Measurements from ENCODE around the gene POMP.
A peak's percentile ranks its signal among the peaks of the same experiment; 100 is the strongest.

POMP gene

GRCh38 chr13:28658796-28659620 is at the start of gene POMP:
TSS of gene POMP (plus strand) at chr13:28659130. CDS start at chr13:28659185, 55 bp downstream.
- DNase-seq, result peak; percentile 88
- in situ Hi-C loops (cut with MboI; ENCODE audit: low pct_unique_long_range_greater_than_20kb, low sequenced_read_pairs), result no loop called here

GRCh38 chr13:28609381-28609780 is 49.5 kb upstream of the POMP start:
- in situ Hi-C loops (cut with MboI; ENCODE audit: low pct_unique_long_range_greater_than_20kb, low sequenced_read_pairs), result no loop called here
- DNase-seq, result no peak

GRCh38 chr13:28609926-28610325 is 49.0 kb upstream of the POMP start:
- DNase-seq, result no peak
- in situ Hi-C loops (cut with MboI; ENCODE audit: low pct_unique_long_range_greater_than_20kb, low sequenced_read_pairs), result no loop called here

GRCh38 chr13:28610996-28611395 is 47.9 kb upstream of the POMP start:
- DNase-seq, result no peak
- in situ Hi-C loops (cut with MboI; ENCODE audit: low pct_unique_long_range_greater_than_20kb, low sequenced_read_pairs), result no loop called here

- DNase-seq, result peak; percentile 76
- in situ Hi-C loops (cut with MboI; ENCODE audit: low pct_unique_long_range_greater_than_20kb, low sequenced_read_pairs), result no loop called here
Observed at GRCh38 chr13:28611654-28612131, 47.2 kb upstream of the POMP start.

GRCh38 chr13:28613562-28613961 is 45.4 kb upstream of the POMP start:
- DNase-seq, result no peak
- in situ Hi-C loops (cut with MboI; ENCODE audit: low pct_unique_long_range_greater_than_20kb, low sequenced_read_pairs), result no loop called here

- in situ Hi-C loops (cut with MboI; ENCODE audit: low pct_unique_long_range_greater_than_20kb, low sequenced_read_pairs), result no loop called here
- DNase-seq, result no peak
Observed at GRCh38 chr13:28615916-28616446, 42.9 kb upstream of the POMP start.

- in situ Hi-C loops (cut with MboI; ENCODE audit: low pct_unique_long_range_greater_than_20kb, low sequenced_read_pairs), result no loop called here
- no peak for DNase-seq
Observed at GRCh38 chr13:28618230-28618994, 40.5 kb upstream of the POMP start.

GRCh38 chr13:28620011-28620830 is 38.7 kb upstream of the POMP start:
- in situ Hi-C loops (cut with MboI; ENCODE audit: low pct_unique_long_range_greater_than_20kb, low sequenced_read_pairs), result loop anchor here (10.0 kb wide), 1 partner anchor 295 kb away; no protein-coding TSS in a partner anchor
- no peak for DNase-seq

GRCh38 chr13:28621449-28621848 is 37.5 kb upstream of the POMP start:
- no peak for DNase-seq

GRCh38 chr13:28622286-28622685 is 36.6 kb upstream of the POMP start:
- no peak for DNase-seq
- in situ Hi-C loops (cut with MboI; ENCODE audit: low pct_unique_long_range_greater_than_20kb, low sequenced_read_pairs), result loop anchor here (10.0 kb wide), 1 partner anchor 297 kb away; no protein-coding TSS in a partner anchor

More at GRCh38 chr13:28621449-28621848, 37.5 kb upstream of the POMP start:
- in situ Hi-C loops (cut with MboI; ENCODE audit: low pct_unique_long_range_greater_than_20kb, low sequenced_read_pairs), result loop anchor here (10.0 kb wide), 1 partner anchor 297 kb away; no protein-coding TSS in a partner anchor

- in situ Hi-C loops (cut with MboI; ENCODE audit: low pct_unique_long_range_greater_than_20kb, low sequenced_read_pairs), result loop anchor here (10.0 kb wide), 1 partner anchor 299 kb away; no protein-coding TSS in a partner anchor
Observed at GRCh38 chr13:28623782-28624706, 34.9 kb upstream of the POMP start.

GRCh38 chr13:28624707-28625432 is 34.1 kb upstream of the POMP start:
- in situ Hi-C loops (cut with MboI; ENCODE audit: low pct_unique_long_range_greater_than_20kb, low sequenced_read_pairs), result loop anchor here (10.0 kb wide), 1 partner anchor 300 kb away; no protein-coding TSS in a partner anchor

More at GRCh38 chr13:28623782-28624706, 34.9 kb upstream of the POMP start:
- DNase-seq, result peak; percentile 31

GRCh38 chr13:28626266-28626665 is 32.7 kb upstream of the POMP start:
- in situ Hi-C loops (cut with MboI; ENCODE audit: low pct_unique_long_range_greater_than_20kb, low sequenced_read_pairs), result loop anchor here (10.0 kb wide), 1 partner anchor 301 kb away; no protein-coding TSS in a partner anchor
- no peak for DNase-seq

More at GRCh38 chr13:28624707-28625432, 34.1 kb upstream of the POMP start:
- DNase-seq, result no peak

- DNase-seq, result peak; percentile 18
- in situ Hi-C loops (cut with MboI; ENCODE audit: low pct_unique_long_range_greater_than_20kb, low sequenced_read_pairs), result loop anchor here (10.0 kb wide), 1 partner anchor 303 kb away; no protein-coding TSS in a partner anchor
Observed at GRCh38 chr13:28628241-28628640, 30.7 kb upstream of the POMP start.

GRCh38 chr13:28630869-28631268 is 28.1 kb upstream of the POMP start:
- DNase-seq, result no peak
- in situ Hi-C loops (cut with MboI; ENCODE audit: low pct_unique_long_range_greater_than_20kb, low sequenced_read_pairs), result no loop called here

- DNase-seq, result no peak
- in situ Hi-C loops (cut with MboI; ENCODE audit: low pct_unique_long_range_greater_than_20kb, low sequenced_read_pairs), result no loop called here
Observed at GRCh38 chr13:28631801-28632200, 27.1 kb upstream of the POMP start.
